Activated T-helper 9 cell treated with anti-CD3 and anti-CD28 coated beads, Interleukin-2, amount 50 U/mL, for 16 hours (primary cell): ENCODE measurements around the gene ZNF407.

Source experiments
- DNase-seq: peaks from one replicate; pipeline ENCODE4 v3.0.0-alpha.2; 2020; ENCODE audit warnings: low read depth

The ZNF407 gene

GRCh38 chr18:74724186-74724585 is 126.5 kb downstream of the ZNF407 start:
- DNase-seq = no peak

GRCh38 chr18:74725690-74726089 is 128.0 kb downstream of the ZNF407 start:
- no peak for DNase-seq

GRCh38 chr18:74728586-74728985 is 130.9 kb downstream of the ZNF407 start:
- no peak for DNase-seq

- no peak for DNase-seq
These were observed 133.4 kb downstream of the ZNF407 start for GRCh38 chr18:74731097-74731496.

- DNase-seq = no peak
These were observed 134.7 kb downstream of the ZNF407 start for GRCh38 chr18:74732380-74732779.

GRCh38 chr18:74733598-74733997 is 135.9 kb downstream of the ZNF407 start:
- DNase-seq = no peak

- DNase-seq = no peak
These were observed 136.4 kb downstream of the ZNF407 start for GRCh38 chr18:74734013-74734444.

- no peak for DNase-seq
These were observed 142.3 kb downstream of the ZNF407 start for GRCh38 chr18:74739926-74740325.

GRCh38 chr18:74742573-74743243 is 145.0 kb downstream of the ZNF407 start:
- DNase-seq = no peak

GRCh38 chr18:74745633-74746403 is 148.1 kb downstream of the ZNF407 start:
- no peak for DNase-seq

- DNase-seq = no peak
These were observed 151.1 kb downstream of the ZNF407 start for GRCh38 chr18:74748809-74749208.

- no peak for DNase-seq
These were observed 161.3 kb downstream of the ZNF407 start for GRCh38 chr18:74758995-74759394.

GRCh38 chr18:74760026-74760425 is 162.4 kb downstream of the ZNF407 start:
- no peak for DNase-seq

GRCh38 chr18:74760436-74760835 is 162.8 kb downstream of the ZNF407 start:
- DNase-seq = no peak

- no peak for DNase-seq
These were observed 168.6 kb downstream of the ZNF407 start for GRCh38 chr18:74766251-74766650.

GRCh38 chr18:74768096-74768495 is 170.4 kb downstream of the ZNF407 start:
- DNase-seq = no peak

- no peak for DNase-seq
These were observed 175.5 kb downstream of the ZNF407 start for GRCh38 chr18:74773171-74773624.

GRCh38 chr18:74774486-74774885 is 176.8 kb downstream of the ZNF407 start:
- DNase-seq = no peak

- no peak for DNase-seq
These were observed 177.6 kb downstream of the ZNF407 start for GRCh38 chr18:74775239-74775638.

GRCh38 chr18:74778191-74778847 is 180.6 kb downstream of the ZNF407 start:
- no peak for DNase-seq

- no peak for DNase-seq
These were observed 187.1 kb downstream of the ZNF407 start for GRCh38 chr18:74784752-74785151.

- no peak for DNase-seq
These were observed 188.0 kb downstream of the ZNF407 start for GRCh38 chr18:74785632-74786031.

- DNase-seq = no peak
These were observed 191.0 kb downstream of the ZNF407 start for GRCh38 chr18:74788657-74789056.
